Islet of Langerhans (tissue), 1 donor: ENCODE data around the gene PAM16.
"Not testable (repeated sequence)": the region's sequence is repeated elsewhere in the genome, so short reads cannot be mapped to it uniquely, and the experiment has no call there.

Source experiments
- FAIRE-seq: peaks from one replicate; lab custom pipeline; 2011; peaks lifted over from hg19 to GRCh38; lab: Jason Lieb, UNC

PAM16 gene

GRCh38 chr16:4352843-4353242 lies 1.7 kb upstream of the PAM16 start:
- FAIRE-seq: no peak

DNA sequence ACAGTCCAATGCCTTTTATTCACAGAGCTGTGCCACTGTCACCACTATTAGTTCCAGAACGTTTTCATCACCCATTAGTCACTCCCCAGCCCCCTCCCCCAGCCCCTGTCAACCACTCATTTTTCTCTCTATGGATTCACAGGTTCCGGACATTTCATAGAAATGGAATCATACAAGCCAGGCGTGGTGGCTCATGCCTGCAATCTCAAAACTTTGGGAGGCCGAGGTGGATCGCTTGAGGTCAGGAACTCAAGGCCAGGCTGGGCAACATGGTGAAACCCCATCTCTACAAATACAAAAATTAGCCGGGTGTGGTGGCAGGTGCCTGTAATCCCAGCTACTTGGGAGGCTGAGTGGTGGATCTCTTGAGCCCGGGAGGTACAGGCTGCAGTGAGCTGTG lies 759 bp upstream of the PAM16 start:
- FAIRE-seq: no peak

DNA sequence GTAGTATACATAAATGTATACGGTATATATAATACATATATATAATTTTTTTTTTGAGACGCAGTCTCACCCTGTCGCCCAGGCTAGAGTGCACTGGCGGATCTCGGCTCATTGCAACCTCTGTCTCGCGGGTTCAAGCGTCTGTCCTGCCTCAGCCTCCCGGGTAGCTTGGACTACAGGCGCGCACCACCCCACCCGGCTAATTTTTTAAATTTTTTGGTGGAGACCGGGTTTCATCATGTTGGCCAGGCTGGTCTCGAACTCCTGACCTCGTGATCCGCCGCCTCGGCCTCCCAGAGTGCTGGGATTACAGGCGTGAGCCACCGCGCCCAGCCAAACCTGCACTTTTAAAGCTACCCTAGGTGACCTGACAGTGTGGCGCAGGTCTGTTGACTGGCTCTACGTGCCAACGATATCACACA lies 745 bp downstream of the PAM16 start:
- no peak for FAIRE-seq

- no peak for FAIRE-seq
Observed at GRCh38 chr16:4349332-4349731, 1.8 kb downstream of the PAM16 start.

DNA sequence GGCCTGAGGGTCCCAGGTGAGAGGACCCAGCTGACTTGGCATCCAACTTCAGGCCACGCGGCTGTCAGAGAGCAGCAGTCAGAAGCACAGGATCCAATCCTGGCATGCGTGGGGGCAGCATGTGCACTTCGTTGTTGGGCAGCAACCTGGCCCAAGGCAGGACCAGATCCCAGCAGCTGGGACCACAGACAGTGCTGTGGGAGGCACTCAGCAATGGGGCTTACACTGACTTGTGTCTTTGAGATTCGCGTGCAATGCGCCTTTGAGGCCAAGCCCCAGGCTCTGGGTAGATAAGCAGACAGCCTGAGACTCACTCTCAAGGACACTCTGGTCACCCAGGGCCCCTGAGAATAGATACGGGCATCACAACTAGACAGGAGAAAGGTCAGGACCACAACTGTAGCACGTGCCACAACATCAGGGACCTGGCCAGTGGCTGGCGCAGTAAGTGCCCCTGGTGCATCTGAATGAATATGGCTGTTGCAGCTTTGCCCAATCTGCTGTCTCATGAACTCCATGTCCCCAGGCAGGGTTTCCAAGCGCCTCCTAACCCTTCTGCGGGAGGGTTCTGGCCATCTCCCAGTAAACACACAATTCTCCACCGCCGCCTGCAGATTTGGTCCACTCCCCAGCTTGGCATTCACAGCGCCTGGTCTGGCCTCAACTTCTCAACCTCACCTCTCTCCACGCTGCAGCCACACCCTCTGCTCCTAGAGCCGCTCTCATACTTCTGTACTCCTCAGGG lies 3.2 kb downstream of the PAM16 start:
- no peak for FAIRE-seq

- FAIRE-seq: no peak
Observed at GRCh38 chr16:4347010-4347409, 4.1 kb downstream of the PAM16 start.

DNA sequence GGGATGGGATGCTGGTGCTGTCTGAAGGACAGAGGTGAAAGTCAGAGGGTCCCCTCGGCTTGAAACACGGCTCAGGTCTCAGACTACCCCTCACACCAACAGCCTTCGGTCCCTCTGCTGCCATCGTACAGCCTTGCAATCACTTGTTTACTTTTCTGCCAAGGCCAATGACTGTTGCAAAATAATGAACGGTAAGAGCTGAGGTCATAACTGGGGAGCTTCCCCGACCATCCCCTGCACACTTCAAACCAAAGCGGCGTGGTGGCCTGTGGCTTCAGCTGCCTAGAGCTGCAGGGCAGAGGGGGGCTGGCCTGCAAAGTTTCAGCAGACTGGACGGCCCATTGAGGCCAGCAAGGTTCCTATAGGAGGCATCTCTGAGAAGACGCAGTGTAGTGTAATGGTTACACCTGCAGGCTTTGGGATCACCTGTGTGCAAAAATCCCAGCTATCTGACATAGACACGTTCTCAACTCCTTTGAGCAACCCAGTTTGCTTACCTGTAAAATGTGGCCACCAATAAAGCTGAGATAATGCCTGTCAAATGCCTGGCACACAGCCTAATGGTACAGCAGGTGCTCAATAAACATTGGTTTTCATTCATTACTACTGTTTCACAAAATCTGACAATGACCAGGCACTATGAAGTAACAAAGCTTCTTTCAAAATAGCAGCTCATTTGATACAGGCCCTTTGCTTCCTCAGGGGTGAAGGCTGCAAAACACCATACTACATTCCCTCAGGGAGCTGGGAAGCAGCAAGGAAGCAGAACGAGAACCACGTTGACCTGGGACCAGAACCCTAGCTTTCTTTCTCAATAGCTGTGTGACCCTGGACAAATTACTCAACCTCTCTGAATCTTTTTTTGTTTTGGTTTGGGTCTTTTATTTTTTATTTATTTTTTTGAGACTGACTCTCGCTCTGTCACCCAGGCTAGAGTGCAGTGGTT lies 5.0 kb downstream of the PAM16 start:
- no peak for FAIRE-seq

GRCh38 chr16:4344983-4345835 lies 5.9 kb downstream of the PAM16 start:
- FAIRE-seq: no peak

DNA sequence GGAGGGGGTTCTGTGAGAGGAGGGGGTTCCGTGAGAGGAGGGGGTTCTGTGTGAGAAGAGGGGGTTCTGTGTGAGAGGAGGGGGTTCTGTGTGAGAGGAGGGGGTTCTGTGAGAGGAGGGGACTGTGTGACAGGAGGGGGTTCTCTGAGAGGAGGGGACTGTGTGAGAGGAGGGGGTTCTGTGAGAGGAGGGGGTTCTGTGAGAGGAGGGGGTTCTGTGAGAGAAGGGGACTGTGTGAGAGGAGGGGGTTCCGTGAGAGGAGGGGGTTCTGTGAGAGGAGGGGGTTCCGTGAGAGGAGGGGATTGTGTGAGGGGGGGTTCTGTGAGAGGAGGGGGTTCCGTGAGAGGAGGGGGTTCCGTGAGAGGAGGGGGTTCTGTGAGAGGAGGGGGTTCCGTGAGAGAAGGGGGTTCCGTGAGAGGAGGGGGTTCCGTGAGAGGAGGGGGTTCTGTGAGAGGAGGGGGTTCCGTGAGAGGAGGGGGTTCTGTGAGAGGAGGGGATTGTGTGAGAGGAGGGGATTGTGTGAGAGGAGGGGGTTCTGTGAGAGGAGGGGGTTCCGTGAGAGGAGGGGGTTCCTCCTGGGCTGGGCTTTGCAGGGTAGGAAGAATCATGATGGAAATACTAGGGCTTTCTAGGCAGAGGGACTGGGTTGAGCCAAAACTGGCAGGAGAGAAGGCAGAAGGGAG lies 6.7 kb downstream of the PAM16 start:
- not testable (repeated sequence) for FAIRE-seq

DNA sequence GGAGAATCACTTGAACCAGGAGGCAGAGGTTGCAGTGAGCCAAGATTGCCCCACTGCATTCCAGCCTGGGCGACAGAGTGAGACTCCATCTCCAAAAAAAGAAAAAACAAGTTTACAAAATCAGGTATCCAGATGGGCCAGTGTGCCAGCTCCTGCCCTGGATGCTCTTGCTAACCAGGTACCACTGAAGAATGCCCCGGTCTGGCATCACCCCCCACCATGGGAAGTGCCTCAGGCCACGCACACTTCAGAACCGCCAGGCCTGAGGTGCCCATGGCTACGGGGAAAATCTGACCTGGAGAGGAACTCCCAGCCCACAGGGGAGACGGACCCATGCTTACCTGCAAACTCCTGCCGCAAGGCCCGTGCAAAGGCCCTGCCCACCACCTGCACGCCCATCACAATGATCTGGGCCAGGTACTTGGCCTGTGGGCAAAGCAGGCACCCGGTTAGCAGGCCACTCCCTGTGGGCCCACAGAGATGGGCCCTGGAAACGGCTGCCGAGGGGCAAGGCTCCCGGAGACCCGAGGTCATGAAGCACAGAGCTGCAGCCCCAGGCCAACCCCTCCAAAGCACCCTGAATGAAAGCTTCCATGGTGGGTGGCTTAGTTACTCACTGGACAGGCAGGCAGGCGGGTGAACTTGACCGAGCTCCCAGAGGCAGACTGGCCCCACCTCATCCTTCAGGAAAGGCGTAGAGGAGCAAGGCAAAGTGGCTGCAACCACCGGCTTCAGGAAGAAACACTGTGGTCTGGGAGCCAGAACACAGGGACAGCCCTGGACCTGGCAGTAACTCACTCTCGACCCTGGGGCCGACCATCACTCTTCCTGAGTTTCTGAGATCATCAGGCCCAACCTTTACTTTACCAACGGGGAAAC lies 8.0 kb downstream of the PAM16 start:
- no peak for FAIRE-seq

DNA sequence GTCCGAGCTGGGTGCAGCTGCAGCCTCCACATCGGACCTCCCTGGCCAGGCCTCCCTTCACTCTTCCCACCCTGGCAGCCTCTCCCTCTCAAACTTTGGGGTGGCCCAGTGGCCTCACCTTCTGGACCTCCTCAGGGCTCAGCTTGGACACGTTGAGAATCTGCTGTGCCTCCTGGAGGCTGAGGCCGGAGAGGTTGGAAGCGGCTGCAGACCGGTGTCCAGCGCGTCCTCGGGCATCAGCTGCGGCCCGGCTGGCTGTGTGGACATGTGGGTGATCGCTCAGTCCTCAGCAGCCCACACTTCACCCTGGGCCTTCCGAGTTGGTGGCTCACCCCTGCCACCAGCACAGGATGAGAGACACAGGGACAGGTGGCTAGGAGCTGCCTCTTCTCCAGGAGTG lies 9.9 kb downstream of the PAM16 start:
- FAIRE-seq: no peak

GRCh38 chr16:4340443-4340842 lies 10.7 kb downstream of the PAM16 start:
- FAIRE-seq: no peak

DNA sequence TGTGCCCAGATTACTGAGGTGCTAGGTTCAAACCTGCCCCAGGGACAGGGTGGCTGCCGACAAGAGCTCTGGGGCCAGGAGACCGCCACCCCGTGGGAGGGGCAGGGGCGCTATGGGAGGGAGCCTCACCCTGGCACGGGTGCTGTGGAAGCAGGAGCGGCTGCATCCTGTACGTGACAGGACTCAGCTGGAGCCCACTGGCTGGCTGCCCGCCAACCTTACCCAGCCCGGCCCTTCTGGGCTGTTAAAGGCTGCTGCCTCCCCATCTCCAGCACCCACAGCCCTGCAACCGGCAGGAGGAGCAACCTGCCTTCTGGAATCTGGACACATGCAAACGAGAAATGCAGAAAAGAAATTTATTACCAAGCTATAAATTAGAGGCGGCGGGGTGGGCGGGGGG lies 11.2 kb downstream of the PAM16 start:
- FAIRE-seq: no peak

DNA sequence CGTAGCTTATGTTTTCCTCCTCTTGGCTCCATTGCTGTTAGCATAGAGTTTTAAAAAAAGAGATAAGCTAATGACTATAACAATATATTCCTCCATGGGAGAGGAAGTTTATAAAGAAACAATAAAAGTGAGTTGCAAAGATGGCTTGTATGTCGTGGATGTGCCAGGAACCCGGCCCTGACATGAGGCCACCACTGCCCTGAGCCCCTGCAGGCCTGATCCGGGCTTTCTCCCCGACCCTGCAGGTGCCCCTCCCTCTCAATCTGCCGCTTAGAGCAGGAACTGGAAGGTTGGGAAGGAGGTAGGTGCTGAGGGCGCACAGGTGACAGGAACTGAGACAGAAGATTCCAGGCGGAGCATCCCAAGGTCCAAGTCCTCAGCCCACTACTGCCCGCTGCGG lies 11.7 kb downstream of the PAM16 start:
- no peak for FAIRE-seq

DNA sequence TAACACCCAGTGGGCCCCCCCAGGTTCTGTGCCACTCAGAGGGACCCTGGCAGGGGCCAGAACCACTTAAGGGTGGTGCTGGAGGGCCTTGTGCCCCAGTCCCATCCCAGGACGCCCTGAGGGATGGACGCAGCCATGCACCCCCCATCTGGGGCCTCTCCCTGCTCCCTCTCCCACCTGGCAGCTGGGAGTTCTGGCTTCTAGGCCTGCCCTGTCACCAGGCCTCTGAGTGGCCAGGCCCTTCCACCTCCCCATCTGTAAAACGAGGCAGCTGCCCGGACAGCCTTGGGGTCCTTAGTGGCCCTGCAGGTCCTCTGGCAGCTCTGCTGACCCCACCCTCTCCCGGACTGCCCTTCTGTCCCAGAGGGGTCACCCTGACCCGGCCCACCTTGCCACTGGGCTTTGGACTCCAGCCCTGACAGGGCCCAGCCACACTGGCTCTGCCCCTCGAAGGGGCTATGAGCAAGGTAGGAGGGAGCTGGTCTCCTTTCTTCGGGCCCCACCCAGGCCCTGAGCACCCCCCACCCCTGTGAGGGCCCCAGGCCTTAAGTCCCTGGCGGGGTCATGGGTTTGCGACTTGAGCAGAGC lies 12.3 kb downstream of the PAM16 start:
- FAIRE-seq: no peak

DNA sequence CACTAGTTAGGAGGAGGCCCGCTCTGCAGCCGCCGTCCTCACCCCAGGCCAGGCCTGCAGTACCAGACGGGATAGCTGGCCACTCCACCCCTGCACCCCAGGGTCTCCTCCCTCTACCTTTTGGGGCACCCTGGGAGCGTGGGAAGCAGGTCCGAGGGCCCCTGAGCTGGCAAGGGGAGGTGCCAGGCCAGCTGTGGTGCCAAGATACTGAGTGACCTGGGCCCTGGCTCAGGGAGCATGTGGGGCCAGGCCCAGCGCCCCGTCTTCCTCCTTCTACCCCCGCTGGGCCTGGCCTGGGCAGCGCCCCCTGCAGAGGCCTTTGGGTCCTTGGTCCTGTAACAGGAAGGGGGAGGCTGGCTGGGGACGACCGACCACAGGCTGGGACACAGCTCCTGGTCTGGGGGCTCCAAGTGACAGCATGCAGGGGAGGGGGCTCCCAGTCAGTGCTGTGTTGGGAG lies 13.0 kb downstream of the PAM16 start:
- FAIRE-seq: no peak

DNA sequence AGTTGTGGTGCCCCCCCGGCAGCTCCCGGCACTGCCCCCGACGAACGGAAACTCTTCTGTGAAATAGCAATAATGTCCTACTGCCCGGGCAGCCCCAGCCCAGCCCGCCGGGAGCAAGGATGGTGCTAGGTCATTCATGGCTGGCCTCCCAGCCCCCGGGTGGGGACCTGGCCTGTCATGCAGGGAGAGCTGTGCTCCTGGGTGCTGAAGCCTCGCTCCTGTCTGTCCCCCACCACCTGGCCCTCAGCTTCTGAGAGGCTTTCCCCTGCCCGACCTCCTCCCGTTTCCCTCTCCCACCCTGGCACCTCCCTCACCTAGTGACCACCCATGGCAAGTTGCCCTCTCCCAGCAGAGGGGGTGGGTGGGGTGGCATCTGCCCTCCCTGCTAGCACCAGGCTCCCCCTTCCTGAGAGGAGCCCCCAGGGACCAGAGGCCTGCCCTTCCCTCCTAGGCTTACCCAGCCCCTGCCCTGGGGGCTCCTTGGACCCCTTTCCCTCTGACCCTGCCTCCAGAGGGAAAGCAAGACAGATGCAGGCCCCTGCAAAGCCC lies 13.5 kb downstream of the PAM16 start:
- no peak for FAIRE-seq

- FAIRE-seq: no peak
Observed at GRCh38 chr16:4336701-4337539, 14.2 kb downstream of the PAM16 start.
